ENCODE results near the gene RNGTT.

The RNGTT gene

DNA sequence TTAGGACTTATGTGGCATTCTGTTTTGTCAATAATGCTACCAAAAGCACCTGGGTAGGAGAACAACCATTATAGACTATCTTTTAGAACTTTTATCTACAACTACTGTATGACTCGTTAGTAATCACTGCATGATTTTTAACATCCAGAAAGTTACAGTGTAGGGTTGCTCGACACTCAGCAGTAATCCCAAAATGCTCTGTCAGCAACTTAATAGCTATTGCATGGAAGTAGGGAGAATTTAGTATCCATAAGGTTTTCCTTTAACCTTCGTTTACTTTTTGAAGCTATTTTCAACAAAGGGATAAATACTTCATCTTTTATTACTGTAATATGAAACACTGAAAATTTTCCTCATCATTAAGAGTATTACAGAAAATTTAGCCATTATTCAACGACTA is 309.5 kb downstream of the RNGTT start:
- no peak for DNase-seq (ENCODE audit: low spot score)

DNA sequence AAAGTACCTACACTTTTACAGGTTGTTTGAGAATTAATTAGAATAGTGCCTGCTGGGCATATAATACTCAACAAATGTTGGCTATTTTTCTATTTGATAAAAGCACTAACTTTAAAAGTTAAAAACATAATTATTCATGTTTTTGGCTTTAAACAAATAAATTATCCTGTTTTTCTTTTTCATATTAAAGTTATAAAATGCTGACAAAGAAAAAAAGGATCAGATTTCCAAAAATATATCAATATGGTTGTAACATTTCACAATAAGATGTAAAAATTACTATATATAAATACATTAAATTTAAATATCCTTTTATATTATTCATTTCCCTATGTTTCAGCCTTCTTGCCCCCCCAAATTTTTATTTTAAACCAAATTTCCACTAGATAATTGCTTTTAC is 312.0 kb downstream of the RNGTT start:
- DNase-seq (ENCODE audit: low spot score), result no peak

DNA sequence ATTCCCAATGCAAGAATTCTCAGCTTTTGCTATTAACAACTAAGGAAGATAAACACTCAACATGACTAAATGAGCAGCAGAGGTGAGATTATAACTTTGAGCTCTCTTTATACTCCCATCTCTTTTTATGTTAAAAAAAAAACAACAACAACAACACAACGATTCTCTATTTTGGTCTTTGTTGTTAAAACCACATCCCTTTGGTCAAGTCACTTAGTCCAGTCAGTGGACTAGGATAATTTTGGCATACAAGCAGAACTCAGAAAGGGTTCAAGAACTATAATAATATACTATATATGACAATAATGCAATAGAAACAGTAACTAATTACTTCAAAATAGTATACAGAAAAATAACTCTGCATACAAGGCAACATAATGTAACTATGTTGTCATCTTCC is 312.4 kb downstream of the RNGTT start:
- no peak for DNase-seq (ENCODE audit: low spot score)

DNA sequence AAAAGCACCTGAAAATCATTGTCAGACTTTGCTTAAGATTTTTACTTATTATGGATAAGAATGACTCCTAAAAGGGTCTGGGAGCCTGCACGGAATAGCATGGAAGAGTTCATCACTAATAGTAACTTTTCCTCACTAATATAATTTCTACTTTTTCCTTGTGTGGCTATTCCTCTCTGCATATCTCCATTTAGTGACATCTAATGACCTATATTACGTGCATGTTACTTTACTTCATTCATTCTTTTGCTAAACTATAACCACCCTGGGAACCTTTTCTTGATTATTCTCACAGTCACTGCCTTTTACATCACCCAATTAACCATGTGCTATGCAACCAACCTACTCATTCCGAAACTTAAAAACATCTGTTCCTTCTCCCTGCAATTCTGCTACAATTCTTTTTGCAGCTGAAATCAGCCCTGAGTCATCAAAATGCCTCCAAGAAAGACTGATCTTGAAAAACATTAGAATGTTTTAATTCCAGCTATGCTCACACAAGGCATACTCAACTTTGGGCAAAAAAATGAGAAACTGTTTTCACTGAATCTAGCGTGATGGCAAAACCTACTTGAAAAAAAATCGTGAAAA is 313.3 kb downstream of the RNGTT start:
- DNase-seq (ENCODE audit: low spot score), result no peak

DNA sequence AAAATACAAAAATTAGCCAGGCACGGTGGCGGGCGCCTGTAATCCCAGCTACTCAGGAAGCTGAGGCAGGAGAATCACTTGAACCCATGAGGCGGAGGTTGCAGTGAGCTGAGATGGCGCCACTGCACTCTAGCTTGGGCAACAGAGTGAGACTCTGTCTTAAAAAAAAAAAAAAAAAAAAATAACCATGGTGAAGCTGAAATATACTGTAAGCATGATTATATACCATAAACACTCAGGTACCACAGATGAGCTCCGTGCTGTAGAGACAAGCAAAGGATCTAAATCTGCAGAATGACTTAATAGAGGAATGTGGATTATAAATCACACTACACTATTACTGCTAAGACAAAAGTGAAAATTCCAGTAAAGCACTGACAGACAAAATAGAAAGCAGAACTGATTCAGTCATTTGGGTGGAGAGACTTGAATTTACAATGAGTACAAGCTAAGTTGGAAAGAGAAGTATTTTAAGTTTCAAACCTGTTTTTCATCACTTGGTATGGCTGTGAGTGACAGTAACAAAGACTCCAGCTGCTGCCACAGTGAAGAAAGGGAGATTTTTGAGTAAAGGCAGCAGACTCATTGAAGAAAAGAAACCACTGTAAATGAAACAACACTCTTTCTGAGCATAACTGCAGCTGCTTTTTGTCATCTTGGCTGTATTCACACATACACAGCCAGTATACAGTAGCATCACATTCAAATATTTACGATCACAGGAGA is 322.1 kb downstream of the RNGTT start:
- DNase-seq (ENCODE audit: low spot score), result no peak

DNA sequence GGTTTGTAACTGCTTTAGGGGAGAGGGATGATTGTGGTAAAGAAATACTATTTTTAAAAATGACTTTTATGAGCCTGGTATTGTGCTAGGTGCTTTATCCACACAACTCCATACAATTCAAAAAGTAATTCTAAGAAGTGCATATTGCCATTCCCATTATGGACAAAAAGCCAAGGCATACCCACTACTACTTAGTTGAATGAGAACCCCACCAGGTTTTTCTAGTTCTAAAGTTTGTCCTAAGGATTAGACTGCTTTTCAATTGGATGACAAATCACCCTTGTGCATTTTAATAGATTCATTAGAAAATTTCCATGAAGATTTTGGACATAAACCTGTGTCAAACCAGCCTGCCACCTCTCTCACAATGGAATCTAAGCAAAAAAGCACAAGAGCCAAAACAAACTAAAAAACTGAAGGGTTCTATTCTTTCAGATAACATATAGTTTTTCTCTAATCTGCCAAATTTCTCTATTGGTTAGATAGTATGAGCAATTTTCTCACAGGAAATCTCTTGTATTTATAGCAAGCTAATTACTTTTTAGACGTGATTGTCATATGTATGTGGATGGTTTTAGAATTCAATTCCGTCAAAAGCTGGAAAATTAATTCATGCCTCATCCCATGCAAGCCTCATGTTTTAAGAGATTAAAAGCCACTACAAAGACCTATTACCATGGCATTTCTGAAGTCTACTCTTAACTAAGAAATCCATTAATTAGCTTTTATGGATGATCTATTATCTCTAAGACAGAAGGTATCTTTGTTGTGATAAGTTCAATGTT is 325.5 kb downstream of the RNGTT start:
- no peak for DNase-seq (ENCODE audit: low spot score)

DNA sequence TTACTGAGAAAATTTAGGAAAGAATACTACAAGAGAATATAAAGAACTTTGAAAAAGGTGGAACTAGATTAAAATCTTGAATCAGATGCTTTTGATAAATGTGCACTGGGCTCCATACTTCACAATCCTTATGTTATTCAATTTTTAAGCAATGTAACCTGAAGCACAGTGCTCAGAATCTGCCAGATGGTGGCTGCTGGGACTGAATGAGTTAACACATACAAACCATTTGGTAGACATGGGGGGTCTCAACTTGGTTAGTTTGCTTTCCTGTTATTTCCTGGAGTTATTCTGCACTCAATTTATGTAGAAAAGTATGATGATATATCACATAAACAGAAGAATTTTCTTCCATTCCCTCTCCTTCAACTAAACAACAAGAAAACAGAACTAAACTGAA is 326.5 kb downstream of the RNGTT start:
- DNase-seq (ENCODE audit: low spot score), result no peak

DNA sequence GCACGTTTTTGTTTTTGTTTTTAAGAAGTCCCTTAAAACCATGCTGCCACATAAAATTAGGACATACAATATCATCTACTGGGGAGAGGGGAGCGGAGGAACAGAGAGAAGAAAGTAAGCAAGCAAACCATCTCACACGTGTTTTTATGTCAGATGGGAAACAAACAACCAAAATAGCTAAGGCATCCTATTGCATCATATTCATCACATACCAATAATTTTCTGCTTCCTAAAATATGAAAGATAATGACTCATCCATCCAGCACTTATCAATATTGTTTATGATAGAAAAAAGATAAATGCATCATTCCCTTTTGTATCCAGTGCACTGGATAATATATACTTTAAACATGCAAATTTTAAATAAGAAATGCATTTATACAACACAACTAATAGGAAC is 329.6 kb downstream of the RNGTT start:
- no peak for DNase-seq (ENCODE audit: low spot score)

DNA sequence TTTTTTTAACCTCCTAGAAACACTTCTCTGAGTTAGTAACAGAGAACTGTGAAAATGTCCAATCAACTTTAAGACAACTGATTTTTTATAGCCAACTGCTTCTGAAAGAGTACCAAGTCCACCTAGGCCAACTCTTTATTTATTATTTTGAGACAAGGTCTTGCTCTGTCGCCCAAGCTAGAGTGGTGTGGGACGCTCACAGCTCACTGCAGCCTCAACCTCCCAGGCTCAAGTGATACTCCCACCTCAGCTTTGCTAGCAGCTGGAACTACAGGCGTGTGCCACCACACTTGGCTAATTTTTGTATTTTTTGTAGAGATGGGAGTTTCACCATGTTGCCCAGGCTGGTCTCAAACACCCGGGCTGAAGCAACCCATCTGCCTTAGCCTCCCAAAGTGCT is 331.6 kb downstream of the RNGTT start:
- no peak for DNase-seq (ENCODE audit: low spot score)

DNA sequence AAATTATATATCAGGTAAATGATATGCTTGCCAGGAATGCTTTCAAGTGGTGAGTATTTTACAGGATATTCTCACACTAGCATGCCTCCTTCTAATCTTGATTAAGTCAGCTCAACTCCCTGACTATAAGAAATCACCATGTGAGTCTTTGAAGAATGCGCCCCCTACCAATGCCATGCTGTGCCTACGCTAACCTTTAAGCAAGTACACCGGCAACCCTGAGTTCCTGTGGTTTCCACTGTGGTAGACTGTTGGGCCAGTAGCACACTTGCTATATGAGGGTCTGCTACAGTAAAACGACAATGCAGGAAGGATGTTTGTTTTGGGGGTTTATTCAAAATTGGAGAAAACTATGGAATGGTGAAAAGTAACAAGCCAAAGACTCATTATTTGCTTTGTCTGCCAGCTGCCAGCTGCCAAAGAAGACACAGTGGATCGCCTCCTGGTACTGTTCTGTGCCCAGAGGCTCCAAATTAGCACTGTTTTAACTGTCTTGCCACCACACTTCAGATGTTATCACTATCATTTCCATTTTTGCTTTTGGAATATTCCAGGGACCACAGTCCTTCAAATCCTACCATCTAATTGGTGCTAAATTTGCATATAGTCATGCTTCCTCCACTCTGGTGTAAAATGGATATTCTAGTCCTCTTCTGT is 333.5 kb downstream of the RNGTT start:
- DNase-seq (ENCODE audit: low spot score), result peak; percentile 58

DNA sequence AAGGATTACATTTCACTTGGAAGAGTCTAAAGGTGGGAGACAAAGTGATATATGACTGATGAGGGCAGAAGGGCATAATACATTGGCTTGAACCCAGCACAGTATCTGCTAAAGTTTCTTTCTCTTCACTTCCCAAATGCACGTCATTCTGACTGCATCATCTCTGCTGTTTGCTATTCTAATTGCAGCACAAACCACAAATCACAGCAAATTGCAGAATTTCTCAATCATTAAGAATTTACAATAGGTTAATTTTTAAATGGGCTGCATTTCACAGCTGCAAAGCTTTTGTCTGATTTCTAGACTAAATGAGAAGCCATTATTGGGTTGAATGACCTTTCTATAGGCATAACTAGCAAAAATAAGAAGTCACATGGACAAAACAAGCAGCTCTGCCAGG is 337.0 kb downstream of the RNGTT start:
- no peak for DNase-seq (ENCODE audit: low spot score)

DNA sequence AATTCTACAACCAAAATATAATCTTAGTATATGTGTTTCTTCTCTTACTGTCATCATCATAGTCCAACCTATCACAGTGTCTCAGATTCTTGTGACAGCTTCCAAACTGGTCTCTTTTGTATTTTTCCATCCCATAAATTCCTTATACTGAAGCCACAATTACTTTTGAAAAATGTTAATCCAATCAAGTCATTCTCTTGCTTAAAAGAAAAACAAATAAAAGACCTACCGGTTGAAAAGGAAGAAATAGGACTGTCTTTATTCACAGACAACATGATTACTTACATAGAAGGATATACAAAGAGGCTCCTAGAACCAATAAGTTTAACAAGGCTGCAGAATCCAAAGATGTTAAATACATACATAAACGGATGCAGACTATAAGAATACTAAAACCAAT is 339.9 kb downstream of the RNGTT start:
- DNase-seq (ENCODE audit: low spot score), result no peak

DNA sequence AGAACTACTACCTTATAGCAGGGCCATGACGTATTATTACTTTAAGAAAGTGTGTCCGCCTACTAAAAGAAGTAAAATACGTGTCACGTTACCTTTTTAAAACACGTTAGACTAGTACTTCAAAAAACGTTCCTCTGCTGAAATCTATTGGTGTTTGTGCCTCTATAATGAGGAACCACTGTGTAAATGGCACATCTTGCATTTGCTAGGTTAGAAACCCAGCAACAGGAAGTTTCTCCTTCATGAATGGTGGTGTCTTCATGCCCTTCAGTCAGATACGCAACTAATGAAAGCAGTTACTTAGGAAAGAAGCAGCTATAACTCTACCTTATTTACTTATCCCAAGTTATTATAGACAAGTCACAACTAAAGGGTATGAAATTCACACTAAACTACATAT is 343.5 kb downstream of the RNGTT start:
- no peak for DNase-seq (ENCODE audit: low spot score)

DNA sequence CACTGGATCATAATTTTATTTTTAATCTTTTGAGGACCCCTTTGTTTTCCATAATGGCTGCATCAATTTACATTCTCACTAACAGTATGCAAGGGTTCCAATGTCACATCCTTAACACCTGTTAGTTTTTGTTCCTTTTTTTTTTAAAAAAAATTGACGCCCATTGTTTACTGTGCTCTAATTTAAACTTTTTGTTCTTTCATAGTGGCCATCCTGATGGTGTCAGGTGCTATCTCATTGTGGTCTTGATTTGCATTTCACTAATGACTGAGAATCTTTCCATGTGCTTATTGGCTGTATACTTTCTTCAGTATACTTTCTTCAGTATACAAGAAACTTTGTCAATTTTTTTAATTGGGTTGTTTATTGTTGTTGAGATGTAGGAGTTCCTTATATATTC is 347.0 kb downstream of the RNGTT start:
- DNase-seq (ENCODE audit: low spot score), result no peak

DNA sequence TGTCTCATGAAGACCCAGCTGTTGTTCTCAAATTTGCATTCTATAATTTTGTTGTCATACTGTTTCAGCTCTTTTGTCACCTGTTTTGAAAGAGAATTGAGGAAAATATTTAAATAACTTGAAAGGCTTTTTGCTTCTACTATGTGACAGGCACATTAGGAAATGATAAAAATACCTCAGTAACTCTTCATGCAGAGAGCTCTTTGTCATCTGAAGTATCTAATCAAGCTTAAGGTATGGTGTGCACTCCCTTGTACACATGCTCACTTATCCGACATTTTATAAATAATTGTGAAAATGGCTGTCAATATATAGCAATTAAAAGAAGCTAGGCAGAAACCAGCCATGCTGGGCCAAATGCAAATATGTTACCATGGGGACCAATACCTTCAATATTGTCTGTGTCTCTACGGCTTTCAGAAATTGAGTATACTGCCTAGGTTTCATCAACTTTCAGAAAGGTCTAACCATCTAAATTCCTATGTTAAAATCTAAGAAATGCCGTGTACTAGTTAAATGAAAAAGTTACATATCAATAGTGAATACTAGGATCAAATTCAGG is 349.0 kb downstream of the RNGTT start:
- DNase-seq (ENCODE audit: low spot score), result no peak

DNA sequence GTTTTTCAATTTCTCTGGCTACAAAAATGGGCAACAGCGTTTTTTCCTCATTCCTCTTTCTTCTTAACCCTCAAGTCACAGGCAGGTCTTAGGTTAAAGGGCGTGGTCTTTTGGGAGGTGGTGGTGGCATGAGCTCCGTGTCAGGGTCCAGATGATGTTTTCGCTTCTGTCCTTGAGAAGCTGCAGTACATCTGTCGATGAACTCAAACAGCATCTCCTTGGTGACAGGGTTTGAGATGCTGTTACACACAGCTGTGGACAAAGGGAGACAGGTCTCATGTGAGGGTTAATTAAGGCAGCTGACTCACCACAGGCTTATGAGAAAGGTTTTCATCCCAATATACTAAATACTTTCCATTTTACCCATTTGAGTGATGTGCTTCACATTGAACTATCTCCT is 350.8 kb downstream of the RNGTT start:
- DNase-seq (ENCODE audit: low spot score), result no peak

DNA sequence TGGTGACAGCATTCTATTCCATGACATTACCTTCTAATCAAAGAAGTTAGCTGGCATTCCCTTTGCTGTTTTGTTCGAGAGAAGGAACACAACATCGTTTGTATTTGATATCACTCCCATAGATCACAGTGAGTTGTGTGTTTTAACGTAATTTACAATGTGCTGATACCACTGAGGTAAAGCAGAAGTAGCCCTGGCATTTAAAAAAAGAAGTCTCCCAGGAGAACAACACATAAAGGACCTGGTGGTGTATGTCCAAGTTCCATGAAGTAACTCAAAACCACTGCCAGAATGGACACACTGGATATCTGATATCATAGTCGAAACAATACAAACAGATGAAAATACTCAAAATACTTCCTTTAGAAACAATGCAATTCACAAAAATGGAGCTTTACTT is 351.7 kb downstream of the RNGTT start:
- DNase-seq (ENCODE audit: low spot score), result no peak

DNA sequence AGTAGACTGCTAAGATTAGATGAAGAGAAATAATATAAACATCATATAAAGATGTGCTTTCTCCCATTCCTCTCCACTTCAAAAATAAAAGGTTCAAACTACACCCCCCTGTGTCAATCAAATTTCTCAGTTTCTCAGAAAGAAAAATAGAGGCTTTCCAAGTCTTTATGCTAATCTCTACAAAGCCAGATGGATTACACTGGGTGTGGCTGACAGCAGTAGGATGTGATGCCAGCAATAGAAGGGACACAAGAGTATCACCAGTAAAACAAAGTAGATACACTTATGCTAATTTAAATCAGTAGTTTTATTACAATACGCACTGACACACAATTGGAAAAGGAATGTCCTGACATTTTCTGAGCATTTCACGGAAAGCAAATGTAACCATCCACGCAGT is 353.4 kb downstream of the RNGTT start:
- DNase-seq (ENCODE audit: low spot score), result no peak

DNA sequence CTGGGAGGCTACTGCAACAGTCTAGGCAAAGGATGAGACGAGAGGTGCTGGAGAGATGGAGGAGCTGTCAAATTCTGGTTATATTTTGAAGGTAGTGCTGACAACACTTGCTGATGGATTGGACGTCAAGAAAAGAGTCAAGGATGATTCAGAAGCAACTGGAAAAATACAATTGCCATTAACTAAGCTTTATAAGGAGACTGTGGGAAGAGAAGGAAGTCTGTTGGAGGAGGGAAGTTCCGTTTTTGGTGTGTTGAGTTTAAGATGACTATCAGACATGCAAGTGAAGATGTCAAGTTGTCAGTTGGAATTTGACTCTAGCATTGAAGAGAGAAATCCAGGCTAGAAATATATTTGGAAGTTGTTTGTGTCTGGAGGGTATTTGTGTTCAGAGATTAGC is 358.1 kb downstream of the RNGTT start:
- no peak for DNase-seq (ENCODE audit: low spot score)

DNA sequence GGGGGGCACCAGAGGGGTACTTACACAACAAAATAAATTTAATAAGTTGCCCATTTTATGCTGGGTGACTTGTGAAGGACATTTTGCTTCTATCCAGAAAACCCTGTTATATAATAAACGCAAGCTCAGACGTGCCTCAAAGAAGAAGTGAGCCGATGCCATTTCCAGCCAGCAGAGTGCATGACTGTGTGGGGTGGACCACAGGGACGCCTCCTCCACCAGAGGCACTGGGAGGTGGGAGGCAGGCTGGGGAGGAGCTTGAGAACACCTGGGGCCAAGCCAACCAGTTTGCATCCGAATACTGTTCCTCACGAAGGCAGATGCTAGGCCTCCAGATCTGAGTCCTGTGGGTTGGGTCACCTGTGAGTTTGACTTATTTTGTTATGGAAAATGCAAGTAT is 363.8 kb downstream of the RNGTT start:
- no peak for DNase-seq (ENCODE audit: low spot score)

DNA sequence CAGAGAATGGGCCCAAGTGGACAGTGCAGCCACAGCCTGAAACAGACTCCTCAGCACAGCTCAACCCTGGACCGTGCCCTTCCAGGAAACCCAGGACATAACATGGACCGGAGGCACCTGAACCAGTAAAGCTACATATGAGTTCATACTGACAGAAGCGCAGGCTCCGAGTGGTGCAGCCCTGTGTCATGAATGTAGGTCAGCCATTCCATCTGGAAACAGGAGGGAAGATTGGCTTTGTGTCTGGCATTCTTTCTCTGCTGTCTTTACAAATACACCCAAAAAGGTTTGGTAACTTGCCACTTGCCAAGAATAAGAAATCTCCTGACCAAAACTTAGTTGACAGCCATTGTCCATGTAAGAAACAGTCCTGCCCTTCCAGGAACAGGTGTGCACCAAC is 366.6 kb downstream of the RNGTT start:
- no peak for DNase-seq (ENCODE audit: low spot score)

DNA sequence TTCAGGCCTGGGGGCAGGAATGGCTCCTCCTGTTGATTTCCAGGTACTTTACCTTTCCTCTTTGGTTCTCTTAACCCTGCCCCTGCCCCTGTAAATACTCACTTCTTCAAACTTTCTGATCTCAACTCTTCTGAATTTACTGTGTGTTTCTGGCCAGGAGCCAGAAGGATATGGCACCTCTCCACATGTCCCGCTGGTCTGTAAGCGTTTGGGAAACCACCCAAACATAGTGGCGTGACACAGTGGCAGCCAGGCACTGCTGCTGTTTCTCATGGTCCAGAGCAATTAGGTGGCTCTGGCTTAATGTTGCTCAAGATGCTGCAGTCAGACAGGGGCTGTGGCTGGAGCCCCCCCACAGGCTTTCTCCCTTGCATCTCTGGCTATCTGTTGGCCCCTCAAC is 374.5 kb downstream of the RNGTT start:
- no peak for DNase-seq (ENCODE audit: low spot score)

DNA sequence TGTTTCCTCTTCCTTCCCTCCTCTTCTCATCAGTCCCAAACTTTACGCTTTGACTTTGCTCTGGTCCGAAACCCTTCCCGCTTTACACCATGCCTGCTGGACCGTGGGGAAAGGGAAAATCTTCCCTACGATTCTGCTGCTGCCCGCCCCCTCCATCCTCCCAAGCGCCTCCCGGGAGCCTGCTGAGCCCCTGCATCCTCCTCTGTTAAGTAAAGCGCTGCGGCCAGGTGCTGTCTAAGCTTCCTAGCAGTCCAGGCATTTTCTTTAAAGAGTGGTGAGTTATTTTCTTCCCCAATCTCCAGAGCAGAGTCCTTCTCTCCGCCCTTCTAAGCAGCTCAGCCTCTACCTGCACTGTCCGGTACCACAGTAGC is 376.3 kb downstream of the RNGTT start:
- no peak for DNase-seq (ENCODE audit: low spot score)
